GM23338 (cell line): ENCODE measurements around the gene DHRS4. TPM values are rescaled to one million over a fixed set of nuclear protein-coding genes. Genes with fewer than 3 reads are reported as not detected.
"Not testable (repeated sequence)": the region's sequence is repeated elsewhere in the genome, so short reads cannot be mapped to it uniquely, and the experiment has no call there.

Source experiments
- ATAC-seq: fragments of 200-7000 bp; cut with Tn5 transposase; 3 replicates; pipeline ENCODE4 v1.9.1; 2020
- DNase-seq: peaks from one replicate; pipeline ENCODE4 v3.0.0-alpha.2; 2015; ENCODE audit warnings: low spot score
- H2AFZ ChIP-seq: fragments of 200-600 bp; sonication (generic); 2 replicates; pipeline ENCODE4 v1.8.0; 2016; ENCODE audit warnings: antibody characterized with exemption, mild to moderate bottlenecking, moderate library complexity
- H3F3A ChIP-seq: fragments of 200-600 bp; sonication (generic); replicated peaks from 2 replicates; pipeline ENCODE4 v1.8.0; 2017; ENCODE audit warnings: antibody characterized with exemption, mixed run types, low read depth
- H3K27ac ChIP-seq: fragments of 200-600 bp; sonication (generic); 2 replicates; pipeline ENCODE4 v1.6.1; 2016; ENCODE audit warnings: low read depth
- H3K27me3 ChIP-seq: fragments of 200-600 bp; sonication (generic); 2 replicates; pipeline ENCODE4 v1.8.0; 2016; ENCODE audit warnings: mild to moderate bottlenecking, mixed run types, moderate library complexity; ENCODE audit not compliant: insufficient read depth
- H3K36me3 ChIP-seq: fragments of 200-600 bp; sonication (generic); 2 replicates; pipeline ENCODE4 v1.8.0; 2016; ENCODE audit warnings: mild to moderate bottlenecking; ENCODE audit not compliant: insufficient read depth
- H3K4me1 ChIP-seq: fragments of 200-600 bp; sonication (generic); 2 replicates; pipeline ENCODE4 v1.8.0; 2016; ENCODE audit warnings: mild to moderate bottlenecking, moderate library complexity; ENCODE audit not compliant: insufficient read depth
- H3K4me2 ChIP-seq: fragments of 200-600 bp; sonication (generic); 2 replicates; pipeline ENCODE4 v1.7.1; 2017; ENCODE audit warnings: mixed run types
- H3K4me3 ChIP-seq: fragments of 200-600 bp; sonication (generic); 2 replicates; pipeline ENCODE4 v1.6.1; 2016; ENCODE audit warnings: mixed run types
- H3K79me2 ChIP-seq: fragments of 200-600 bp; sonication (generic); replicated peaks from 2 replicates; pipeline ENCODE4 v1.8.0; 2017; ENCODE audit warnings: mild to moderate bottlenecking; ENCODE audit not compliant: insufficient read depth
- H3K9me2 ChIP-seq: fragments of 200-600 bp; sonication (generic); 2 replicates; pipeline ENCODE4 v1.8.0; 2017; ENCODE audit not compliant: insufficient read depth
- H4K20me1 ChIP-seq: fragments of 200-600 bp; sonication (generic); replicated peaks from 2 replicates; pipeline ENCODE4 v1.8.0; 2017; ENCODE audit warnings: mild to moderate bottlenecking; ENCODE audit not compliant: insufficient read depth
- H3K27ac Mint-ChIP-seq: 2 replicates; pipeline ENCODE4 v1.8.0; 2020; ENCODE audit warnings: inconsistent platforms, mild to moderate bottlenecking, moderate library complexity, mixed read lengths
- H3K27me3 Mint-ChIP-seq: 3 replicates; pipeline ENCODE4 v1.8.0; 2022; ENCODE audit warnings: low read depth, mild to moderate bottlenecking, moderate library complexity, mixed read lengths, inconsistent platforms; ENCODE audit not compliant: insufficient read depth, poor library complexity
- H3K36me3 Mint-ChIP-seq: 3 replicates; pipeline ENCODE4 v1.8.0; 2021; ENCODE audit warnings: low read depth, mild to moderate bottlenecking, inconsistent platforms, moderate library complexity, mixed read lengths
- H3K4me1 Mint-ChIP-seq: 3 replicates; pipeline ENCODE4 v1.8.0; 2020; ENCODE audit warnings: mild to moderate bottlenecking, inconsistent platforms, mixed read lengths
- H3K4me3 Mint-ChIP-seq: 3 replicates; pipeline ENCODE4 v1.8.0; 2021; ENCODE audit warnings: moderate library complexity, mild to moderate bottlenecking, inconsistent platforms, mixed read lengths
- H3K9me3 Mint-ChIP-seq: 3 replicates; pipeline ENCODE4 v1.8.0; 2020; ENCODE audit warnings: moderate library complexity, mild to moderate bottlenecking, inconsistent platforms, mixed read lengths
- EZH2 ChIP-seq: fragments of 200-600 bp; sonication (generic); IDR thresholded peaks from one replicate; pipeline ENCODE4 v1.8.0; 2017; ENCODE audit warnings: antibody characterized with exemption, mild to moderate bottlenecking, low read depth; ENCODE audit not compliant: unreplicated experiment
- POLR2AphosphoS5 ChIP-seq: IDR thresholded peaks from 2 replicates; pipeline ENCODE4 v1.6.1; 2016; ENCODE audit warnings: antibody characterized with exemption, low read depth
- polyA plus RNA-seq: library from polyadenylated mRNA; unstranded; fragments of >200 nt; fragmentation: Nextera tagmentation; extraction: Ambion mirVana; gene quantifications from 2 replicates; pipeline ENCODE4 v1.2.1, GENCODE V29; 2016
- total RNA-seq: library from RNA; depleted of rRNA; stranded (reverse); fragments of >200 nt; shearing (Covaris generic); gene quantifications from 2 replicates; pipeline ENCODE4 v1.2.3, GENCODE V29; 2014
- TF ChIP-seq, protein P1 (sequence below): IDR thresholded peaks from 2 replicates; pipeline ENCODE4 v1.6.1; 2016; ENCODE audit warnings: antibody characterized with exemption
- TF ChIP-seq, protein P2 (sequence below): IDR thresholded peaks from one replicate; pipeline ENCODE4 v1.6.1; 2018; ENCODE audit warnings: antibody characterized with exemption; ENCODE audit not compliant: unreplicated experiment

The DHRS4 gene
- total and polyA plus RNA-seq, 2 experiments from 2014 or later = 16.6 to 18.4 TPM

- Histone ChIP-seq H3K4me3 (no peak overlapping the region), H2AFZ (no peak overlapping the region), H3F3A (no peaks in the 10 kb centered on the region), H3K36me3 (no peaks in the 10 kb centered on the region), H3K4me1 (no peaks in the 10 kb centered on the region), H3K4me2 (no peak overlapping the region), H3K9me2 (peaks cover 9% of the 10 kb centered on the region; the same call in 1 of the 2 replicates), H3K27me3 (no peaks in the 10 kb centered on the region), H3K27ac (no peak overlapping the region), H4K20me1 (no peaks in the 10 kb centered on the region), H3K79me2 (no peaks in the 10 kb centered on the region)
- H3K4me1 Mint-ChIP-seq = no peaks in the 10 kb centered on the region
- DNase-seq (no peak), ATAC-seq (no peak)
- TF ChIP-seq EZH2 (no peak), POLR2AphosphoS5 (no peak)
- TF ChIP-seq, protein P1, sequence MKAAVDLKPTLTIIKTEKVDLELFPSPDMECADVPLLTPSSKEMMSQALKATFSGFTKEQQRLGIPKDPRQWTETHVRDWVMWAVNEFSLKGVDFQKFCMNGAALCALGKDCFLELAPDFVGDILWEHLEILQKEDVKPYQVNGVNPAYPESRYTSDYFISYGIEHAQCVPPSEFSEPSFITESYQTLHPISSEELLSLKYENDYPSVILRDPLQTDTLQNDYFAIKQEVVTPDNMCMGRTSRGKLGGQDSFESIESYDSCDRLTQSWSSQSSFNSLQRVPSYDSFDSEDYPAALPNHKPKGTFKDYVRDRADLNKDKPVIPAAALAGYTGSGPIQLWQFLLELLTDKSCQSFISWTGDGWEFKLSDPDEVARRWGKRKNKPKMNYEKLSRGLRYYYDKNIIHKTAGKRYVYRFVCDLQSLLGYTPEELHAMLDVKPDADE = no peak
- TF ChIP-seq, protein P2, sequence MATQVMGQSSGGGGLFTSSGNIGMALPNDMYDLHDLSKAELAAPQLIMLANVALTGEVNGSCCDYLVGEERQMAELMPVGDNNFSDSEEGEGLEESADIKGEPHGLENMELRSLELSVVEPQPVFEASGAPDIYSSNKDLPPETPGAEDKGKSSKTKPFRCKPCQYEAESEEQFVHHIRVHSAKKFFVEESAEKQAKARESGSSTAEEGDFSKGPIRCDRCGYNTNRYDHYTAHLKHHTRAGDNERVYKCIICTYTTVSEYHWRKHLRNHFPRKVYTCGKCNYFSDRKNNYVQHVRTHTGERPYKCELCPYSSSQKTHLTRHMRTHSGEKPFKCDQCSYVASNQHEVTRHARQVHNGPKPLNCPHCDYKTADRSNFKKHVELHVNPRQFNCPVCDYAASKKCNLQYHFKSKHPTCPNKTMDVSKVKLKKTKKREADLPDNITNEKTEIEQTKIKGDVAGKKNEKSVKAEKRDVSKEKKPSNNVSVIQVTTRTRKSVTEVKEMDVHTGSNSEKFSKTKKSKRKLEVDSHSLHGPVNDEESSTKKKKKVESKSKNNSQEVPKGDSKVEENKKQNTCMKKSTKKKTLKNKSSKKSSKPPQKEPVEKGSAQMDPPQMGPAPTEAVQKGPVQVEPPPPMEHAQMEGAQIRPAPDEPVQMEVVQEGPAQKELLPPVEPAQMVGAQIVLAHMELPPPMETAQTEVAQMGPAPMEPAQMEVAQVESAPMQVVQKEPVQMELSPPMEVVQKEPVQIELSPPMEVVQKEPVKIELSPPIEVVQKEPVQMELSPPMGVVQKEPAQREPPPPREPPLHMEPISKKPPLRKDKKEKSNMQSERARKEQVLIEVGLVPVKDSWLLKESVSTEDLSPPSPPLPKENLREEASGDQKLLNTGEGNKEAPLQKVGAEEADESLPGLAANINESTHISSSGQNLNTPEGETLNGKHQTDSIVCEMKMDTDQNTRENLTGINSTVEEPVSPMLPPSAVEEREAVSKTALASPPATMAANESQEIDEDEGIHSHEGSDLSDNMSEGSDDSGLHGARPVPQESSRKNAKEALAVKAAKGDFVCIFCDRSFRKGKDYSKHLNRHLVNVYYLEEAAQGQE = no peak
- no peak overlapping the region; the same call in 1 of the 2 replicates for H3K27ac Mint-ChIP-seq
- peaks cover 9% of the 10 kb centered on the region; the same call in 2 of the 3 replicates for H3K36me3 Mint-ChIP-seq
- H3K9me3 Mint-ChIP-seq = peaks cover 3% of the 10 kb centered on the region; the same call in 2 of the 3 replicates
- H3K4me3 Mint-ChIP-seq = no peak overlapping the region
- no peaks in the 10 kb centered on the region for H3K27me3 Mint-ChIP-seq
These were observed 11.0 kb upstream of the DHRS4 start for GRCh38 chr14:23942587-23942986.

GRCh38 chr14:23949069-23949468 lies 4.5 kb upstream of the DHRS4 start:
- not testable (repeated sequence) for H3K9me3 Mint-ChIP-seq, H3K27ac ChIP-seq, H3K27me3 ChIP-seq, H3K4me2 ChIP-seq, H3K36me3 Mint-ChIP-seq, H4K20me1 ChIP-seq, H3K4me3 Mint-ChIP-seq, ATAC-seq, H3K79me2 ChIP-seq, H2AFZ ChIP-seq, H3K27ac Mint-ChIP-seq, H3K4me3 ChIP-seq, H3K36me3 ChIP-seq, H3F3A ChIP-seq, DNase-seq, H3K9me2 ChIP-seq
- peaks cover 11% of the 10 kb centered on the region; the same call in 1 of the 2 replicates for H3K4me1 ChIP-seq
- Mint-ChIP-seq H3K27me3 (peaks cover 14% of the 10 kb centered on the region), H3K4me1 (peaks cover 18% of the 10 kb centered on the region)
